Keratinocyte (primary cell): ENCODE data around the gene NDP. TPM values are rescaled to one million over a fixed set of nuclear protein-coding genes. Genes with fewer than 3 reads are reported as not detected.

Experiments
- DNase-seq: peaks from one replicate; pipeline ENCODE4 v3.0.0-alpha.2; 2011; ENCODE audit warnings: low read depth, missing footprints, low spot score
- FAIRE-seq: peaks from 2 replicates; lab custom pipeline; 2011; peaks lifted over from hg19 to GRCh38; lab: Jason Lieb, UNC
- H2AFZ ChIP-seq: 2 replicates; pipeline ENCODE4 v1.6.0; 2012; ENCODE audit warnings: low read length, control low read depth, inconsistent platforms; ENCODE audit not compliant: control insufficient read depth
- H3K27ac ChIP-seq: 2 replicates; pipeline ENCODE4 v1.5.1; 2011; ENCODE audit warnings: low read length; ENCODE audit not compliant: control insufficient read depth, insufficient read depth
- H3K27me3 ChIP-seq: 3 replicates; pipeline ENCODE4 v1.6.0; 2011; ENCODE audit warnings: low read length; ENCODE audit not compliant: control insufficient read depth, insufficient read depth; ENCODE audit errors: extremely low read depth
- H3K36me3 ChIP-seq, 2 experiments: 2 replicates in 1 of 2; 3 replicates in 1 of 2; pipeline ENCODE4 v1.5.1; 2011; ENCODE audit warnings: low read length in 2 of 2, mild to moderate bottlenecking in 1 of 2; ENCODE audit not compliant: control insufficient read depth in 2 of 2, insufficient read depth in 2 of 2; ENCODE audit errors: extremely low read depth in 1 of 2
- H3K4me1 ChIP-seq: 3 replicates; pipeline ENCODE4 v1.5.1; 2011; ENCODE audit warnings: low read length; ENCODE audit not compliant: control insufficient read depth, insufficient read depth; ENCODE audit errors: extremely low read depth
- H3K4me2 ChIP-seq: 3 replicates; pipeline ENCODE4 v1.6.0; 2011; ENCODE audit warnings: low read depth, low read length; ENCODE audit not compliant: control insufficient read depth, insufficient read depth; ENCODE audit errors: extremely low read depth
- H3K4me3 ChIP-seq, 3 experiments: fragments of 200-600 bp in 1 of 3; sonication (generic) in 1 of 3; 2 replicates in 2 of 3; 3 replicates in 1 of 3; pipeline ENCODE4 v1.5.1; 2011 to 2016; ENCODE audit warnings: low read length in 3 of 3, mild to moderate bottlenecking in 3 of 3, control low read depth in 2 of 3, inconsistent platforms in 1 of 3, low read depth in 1 of 3, mixed read lengths in 1 of 3, mixed run types in 1 of 3, moderate library complexity in 1 of 3; ENCODE audit not compliant: control insufficient read depth in 2 of 3, insufficient read depth in 2 of 3; ENCODE audit errors: extremely low read depth in 1 of 3
- H3K79me2 ChIP-seq: 2 replicates; pipeline ENCODE4 v1.6.0; 2012; ENCODE audit warnings: low read length; ENCODE audit not compliant: control insufficient read depth, insufficient read depth
- H3K9ac ChIP-seq: 3 replicates; pipeline ENCODE4 v1.6.0; 2011; ENCODE audit warnings: low read length; ENCODE audit not compliant: control insufficient read depth, insufficient read depth; ENCODE audit errors: extremely low read depth
- H3K9me1 ChIP-seq: 3 replicates; pipeline ENCODE4 v1.6.0; 2011; ENCODE audit warnings: low read length; ENCODE audit not compliant: control insufficient read depth, insufficient read depth; ENCODE audit errors: extremely low read depth
- H3K9me3 ChIP-seq: 2 replicates; pipeline ENCODE4 v1.5.1; 2012; ENCODE audit warnings: low read depth, low read length; ENCODE audit not compliant: control insufficient read depth
- H4K20me1 ChIP-seq: 3 replicates; pipeline ENCODE4 v1.6.0; 2011; ENCODE audit warnings: low read length; ENCODE audit not compliant: control insufficient read depth, insufficient read depth; ENCODE audit errors: extremely low read depth
- CTCF ChIP-seq, 3 experiments: IDR thresholded peaks in 1 of 3; conservative IDR thresholded peaks in 1 of 3; optimal IDR thresholded peaks in 1 of 3; 2 replicates in 2 of 3; 3 replicates in 1 of 3; pipeline versions ENCODE3 to v1.5.1; 2011; ENCODE audit warnings: low read length in 3 of 3, mild to moderate bottlenecking in 3 of 3, moderate library complexity in 2 of 3, control low read depth in 1 of 3, inconsistent platforms in 1 of 3; ENCODE audit not compliant: insufficient read depth in 2 of 3; ENCODE audit errors: extremely low read depth in 1 of 3
- EZH2 ChIP-seq: IDR thresholded peaks from one replicate; pipeline ENCODE4 v1.6.1; 2012; ENCODE audit warnings: inconsistent platforms, mild to moderate bottlenecking, low read length, moderate library complexity
- dilution Hi-C: fragments of 300-500 bp; cut with MboI; formaldehyde crosslinking; loops from one replicate; pipeline ENCODE4 v1.7.0; 2020; ENCODE audit warnings: low sequenced_read_pairs; ENCODE audit not compliant: extremely low pct_ligation_motif_present
- polyA plus RNA-seq, 5 experiments: library from polyadenylated mRNA; depleted of rRNA in 3 of 5; stranded (reverse) in 3 of 5; stranded (forward) in 1 of 5; unstranded in 1 of 5; fragments of >200 nt; gene quantifications; 1 replicate in 1 of 5; 2 replicates in 3 of 5; 3 replicates in 1 of 5; pipeline versions ENCODE4 v1.2.1 to v1.2.3, GENCODE V29; 2011 to 2012; ENCODE audit warnings: missing spikeins in 2 of 5, low read depth in 1 of 5, low replicate concordance in 1 of 5

NDP gene
- polyA plus RNA-seq, 1 donor (not counting 4 experiments of a cell fraction or from before 2014, with no cell fraction given): not detected

GRCh38 chrX:43961699-43962098, 11.5 kb downstream of the NDP start:
- no peaks in the 10 kb centered on the region for H4K20me1 ChIP-seq
- TF ChIP-seq EZH2 (no peak), CTCF (optimal IDR thresholded peaks at IDR 0.05 in 1 of 3, IDR thresholded peaks at IDR 0.05 in 1 of 3, conservative IDR thresholded peaks at IDR 0.05 in 1 of 3; ENCODE audit: extremely low read depth in 1 of 3, insufficient read depth in 2 of 3, low read length in 3 of 3) (peak in 2 of 3 experiments; percentile 11 to 13)
- H3K27ac ChIP-seq: no peak overlapping the region
- dilution Hi-C loops: no loop called here
- no peak for FAIRE-seq
- H3K4me3 ChIP-seq: no peak overlapping the region
- no peaks in the 10 kb centered on the region for H3K79me2 ChIP-seq
- no peak for DNase-seq
- H3K4me2 ChIP-seq: no peak overlapping the region
- no peaks in the 10 kb centered on the region for H3K9me3 ChIP-seq
- H2AFZ ChIP-seq: no peak overlapping the region
- no peaks in the 10 kb centered on the region for H3K36me3 ChIP-seq
- H3K27me3 ChIP-seq: peaks cover 3% of the 10 kb centered on the region
- H3K9ac ChIP-seq: no peak overlapping the region
- no peaks in the 10 kb centered on the region for H3K9me1 ChIP-seq
- H3K4me1 ChIP-seq: peaks cover 3% of the 10 kb centered on the region

- no peaks in the 10 kb centered on the region for H3K36me3 ChIP-seq
- H3K79me2 ChIP-seq: no peaks in the 10 kb centered on the region
- H4K20me1 ChIP-seq: no peaks in the 10 kb centered on the region
- peak; percentile 50 to 88 (median 83) for TF ChIP-seq CTCF (optimal IDR thresholded peaks at IDR 0.05 in 1 of 3, IDR thresholded peaks at IDR 0.05 in 1 of 3, conservative IDR thresholded peaks at IDR 0.05 in 1 of 3; ENCODE audit: extremely low read depth in 1 of 3, insufficient read depth in 2 of 3, low read length in 3 of 3)
- no peak for TF ChIP-seq EZH2
- dilution Hi-C loops: no loop called here
- DNase-seq: peak; percentile 36
- H2AFZ ChIP-seq: no peak overlapping the region
- H3K9me3 ChIP-seq: no peaks in the 10 kb centered on the region
- H3K4me1 ChIP-seq: no peaks in the 10 kb centered on the region
- H3K27me3 ChIP-seq: peaks cover 3% of the 10 kb centered on the region
- H3K4me3 ChIP-seq: no peak overlapping the region
- no peak overlapping the region for H3K4me2 ChIP-seq
- H3K27ac ChIP-seq: no peak overlapping the region
- peak; percentile 71 for FAIRE-seq
- H3K9me1 ChIP-seq: no peaks in the 10 kb centered on the region
- no peak overlapping the region for H3K9ac ChIP-seq
These were observed 14.7 kb downstream of the NDP start for GRCh38 chrX:43958529-43958928.
